ENCODE data around the gene PWWP2B.

The PWWP2B gene

DNA sequence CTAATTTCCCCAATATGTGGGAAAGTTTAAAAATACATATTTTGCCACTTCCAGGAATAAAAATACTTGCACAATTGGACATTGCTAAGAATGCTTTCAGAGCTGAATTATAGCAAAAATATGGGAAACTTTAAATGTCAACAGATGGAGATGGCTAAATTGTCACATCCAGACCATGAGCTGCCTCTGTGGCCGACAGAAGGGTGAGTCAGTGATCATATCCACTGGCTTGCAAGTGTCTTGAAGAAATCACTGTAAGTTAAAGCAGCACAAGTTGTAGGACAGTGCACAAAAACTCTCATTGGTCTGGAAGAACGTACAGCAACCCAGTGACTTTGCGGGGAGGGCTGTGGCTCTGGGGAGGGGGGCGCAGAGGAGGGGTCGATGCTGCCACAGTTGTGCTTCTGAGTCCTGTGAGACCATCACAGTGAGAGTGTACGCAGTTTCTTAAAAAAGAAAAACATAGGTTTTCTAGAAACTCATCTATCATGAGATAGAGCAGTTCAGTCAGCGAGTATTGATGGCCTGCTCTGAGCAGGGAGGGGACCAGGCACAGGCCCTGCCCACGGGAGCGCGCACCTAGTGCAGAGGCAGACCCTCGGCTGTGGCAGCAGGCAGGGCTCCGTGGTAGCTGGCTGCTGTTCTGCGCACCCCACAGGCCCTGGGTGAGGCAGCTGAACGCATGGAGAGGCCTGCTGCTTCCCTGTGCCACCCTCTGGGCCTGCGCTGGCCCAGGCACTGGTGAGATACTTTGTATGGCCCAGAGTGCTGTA is 39.5 kb upstream of the PWWP2B start:
- no peak for DNase-seq (ENCODE audit: low read depth)
- TF ChIP-seq, protein P1, sequence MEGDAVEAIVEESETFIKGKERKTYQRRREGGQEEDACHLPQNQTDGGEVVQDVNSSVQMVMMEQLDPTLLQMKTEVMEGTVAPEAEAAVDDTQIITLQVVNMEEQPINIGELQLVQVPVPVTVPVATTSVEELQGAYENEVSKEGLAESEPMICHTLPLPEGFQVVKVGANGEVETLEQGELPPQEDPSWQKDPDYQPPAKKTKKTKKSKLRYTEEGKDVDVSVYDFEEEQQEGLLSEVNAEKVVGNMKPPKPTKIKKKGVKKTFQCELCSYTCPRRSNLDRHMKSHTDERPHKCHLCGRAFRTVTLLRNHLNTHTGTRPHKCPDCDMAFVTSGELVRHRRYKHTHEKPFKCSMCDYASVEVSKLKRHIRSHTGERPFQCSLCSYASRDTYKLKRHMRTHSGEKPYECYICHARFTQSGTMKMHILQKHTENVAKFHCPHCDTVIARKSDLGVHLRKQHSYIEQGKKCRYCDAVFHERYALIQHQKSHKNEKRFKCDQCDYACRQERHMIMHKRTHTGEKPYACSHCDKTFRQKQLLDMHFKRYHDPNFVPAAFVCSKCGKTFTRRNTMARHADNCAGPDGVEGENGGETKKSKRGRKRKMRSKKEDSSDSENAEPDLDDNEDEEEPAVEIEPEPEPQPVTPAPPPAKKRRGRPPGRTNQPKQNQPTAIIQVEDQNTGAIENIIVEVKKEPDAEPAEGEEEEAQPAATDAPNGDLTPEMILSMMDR (conservative IDR thresholded peaks at IDR 0.05; ENCODE audit: low read depth, low read length), result no peak
- no peak overlapping the region for H3K4me3 ChIP-seq (ENCODE audit: low read length)

DNA sequence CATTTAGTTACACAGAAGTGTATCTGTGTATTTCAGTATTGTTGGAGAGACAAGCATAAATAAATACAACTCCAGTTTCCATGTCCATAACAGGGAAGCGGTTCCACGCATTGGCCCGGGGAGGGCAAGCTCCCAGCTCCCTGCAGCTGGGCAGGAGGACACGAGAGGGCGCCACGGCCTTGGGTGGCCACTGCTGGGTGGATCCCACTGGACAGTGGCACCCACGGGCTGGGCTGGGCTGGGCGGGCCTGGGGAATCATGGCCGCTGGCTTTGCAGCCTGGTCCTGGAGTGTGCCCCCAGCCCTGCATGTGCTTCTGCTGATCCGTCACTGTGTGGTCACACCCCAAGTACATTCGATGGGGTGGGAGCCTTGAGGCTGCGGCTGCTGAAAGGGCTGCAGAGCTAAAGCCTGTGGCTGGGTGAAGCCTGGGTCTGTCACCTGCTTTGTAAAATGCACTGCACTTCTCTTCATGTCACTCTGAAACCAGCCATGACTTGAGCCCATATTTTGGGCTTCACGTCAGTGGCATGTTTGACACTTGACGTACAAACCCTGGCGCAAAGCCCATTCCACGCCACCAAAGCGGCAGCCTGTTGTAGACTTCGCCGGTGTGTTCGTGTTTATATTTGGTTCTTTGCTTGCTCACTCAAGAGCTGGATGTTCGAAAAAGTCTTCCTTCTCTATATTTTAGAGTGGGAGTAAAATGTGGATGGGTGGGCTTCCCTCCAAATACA is 37.5 kb upstream of the PWWP2B start:
- no peak for DNase-seq (ENCODE audit: low read depth)
- H3K4me3 ChIP-seq (ENCODE audit: low read length), result no peak overlapping the region
- TF ChIP-seq, protein P1 (conservative IDR thresholded peaks at IDR 0.05; ENCODE audit: low read depth, low read length), result no peak

DNA sequence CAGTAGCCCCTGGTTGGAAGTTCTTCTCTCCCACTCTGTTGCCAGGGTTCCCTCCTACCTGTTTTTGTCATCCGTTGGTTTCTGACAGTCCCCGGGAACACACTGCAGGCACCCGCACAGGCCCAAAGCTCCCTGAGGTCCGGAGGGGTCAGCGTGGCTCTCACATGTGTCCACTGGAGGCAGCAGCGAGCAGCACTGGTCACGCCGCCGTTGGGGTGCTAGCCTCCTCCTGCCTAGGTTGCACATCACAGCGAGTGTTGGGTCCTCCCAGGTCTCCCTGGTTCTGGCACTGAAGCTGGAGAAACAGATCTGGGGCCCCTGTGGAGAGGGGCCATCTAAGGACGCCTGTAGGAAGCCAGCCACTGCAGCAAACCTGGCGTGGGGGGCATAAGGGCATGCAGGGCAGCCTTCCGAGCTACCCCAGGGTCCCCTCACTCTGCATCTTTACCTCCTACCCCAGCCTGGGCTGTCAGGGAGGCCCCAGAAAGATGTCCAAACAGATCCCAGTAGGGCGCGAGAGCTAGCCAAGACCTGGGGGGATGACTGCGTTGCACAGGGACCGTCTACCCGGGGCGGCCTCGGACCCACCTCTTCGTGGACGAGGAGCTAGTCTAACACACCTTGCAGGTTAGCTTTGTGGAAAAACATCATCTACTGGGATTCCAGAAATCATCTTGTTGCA is 36.1 kb upstream of the PWWP2B start:
- no peak overlapping the region for H3K4me3 ChIP-seq (ENCODE audit: low read length)
- DNase-seq (ENCODE audit: low read depth), result no peak
- TF ChIP-seq, protein P1 (conservative IDR thresholded peaks at IDR 0.05; ENCODE audit: low read depth, low read length), result peak; percentile 66

DNA sequence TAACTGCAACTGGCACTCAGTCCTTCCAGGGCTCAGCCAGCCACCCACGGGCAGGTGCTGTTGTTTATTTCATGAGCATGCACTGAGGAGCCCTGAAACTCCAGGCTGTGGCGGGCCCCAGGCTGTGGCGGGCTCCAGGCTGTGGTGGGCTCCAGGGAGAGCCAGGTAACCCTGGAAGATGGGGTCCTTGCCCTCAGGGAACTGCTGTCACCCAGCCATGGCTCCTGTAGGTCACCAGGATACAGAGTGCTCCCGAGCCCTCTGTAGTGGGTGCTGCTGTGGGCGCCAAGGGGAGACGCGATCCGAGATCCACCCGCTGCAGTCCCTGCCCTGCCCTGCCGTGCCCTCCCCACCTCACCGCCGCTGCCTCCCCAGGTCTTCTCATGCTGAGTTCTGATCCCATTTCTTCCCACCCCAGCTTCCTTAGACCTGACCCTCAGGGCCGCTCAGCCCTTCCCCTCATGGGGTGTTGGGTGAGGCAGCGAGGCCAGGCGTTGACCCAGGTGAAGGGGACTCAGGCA is 35.4 kb upstream of the PWWP2B start:
- TF ChIP-seq, protein P1 (conservative IDR thresholded peaks at IDR 0.05; ENCODE audit: low read depth, low read length), result no peak
- no peak for DNase-seq (ENCODE audit: low read depth)
- no peak overlapping the region for H3K4me3 ChIP-seq (ENCODE audit: low read length)

DNA sequence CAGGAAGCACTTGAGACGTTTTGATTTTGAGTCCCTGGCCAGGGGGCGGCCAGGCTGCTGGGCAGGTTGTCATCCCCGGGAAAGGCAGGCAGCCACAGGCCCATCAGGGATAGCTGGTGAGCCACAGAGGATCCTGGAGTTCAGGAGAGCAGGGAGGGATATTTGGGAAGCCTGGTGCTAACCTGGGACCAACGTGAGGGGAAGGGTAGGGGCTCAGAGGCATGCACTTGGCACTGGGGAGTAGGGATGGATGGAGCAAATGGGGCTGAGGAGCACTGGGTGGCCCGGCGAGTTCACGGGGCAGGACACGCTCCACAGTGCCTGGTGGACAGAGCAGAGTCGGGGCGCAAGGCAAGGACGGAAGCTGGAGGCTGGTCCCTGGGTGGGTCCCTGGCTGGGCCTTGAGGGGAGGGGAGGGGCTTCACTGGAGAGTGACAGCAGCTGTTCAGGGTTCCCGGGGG is 34.8 kb upstream of the PWWP2B start:
- no peak overlapping the region for H3K4me3 ChIP-seq (ENCODE audit: low read length)
- TF ChIP-seq, protein P1 (conservative IDR thresholded peaks at IDR 0.05; ENCODE audit: low read depth, low read length), result no peak
- no peak for DNase-seq (ENCODE audit: low read depth)

DNA sequence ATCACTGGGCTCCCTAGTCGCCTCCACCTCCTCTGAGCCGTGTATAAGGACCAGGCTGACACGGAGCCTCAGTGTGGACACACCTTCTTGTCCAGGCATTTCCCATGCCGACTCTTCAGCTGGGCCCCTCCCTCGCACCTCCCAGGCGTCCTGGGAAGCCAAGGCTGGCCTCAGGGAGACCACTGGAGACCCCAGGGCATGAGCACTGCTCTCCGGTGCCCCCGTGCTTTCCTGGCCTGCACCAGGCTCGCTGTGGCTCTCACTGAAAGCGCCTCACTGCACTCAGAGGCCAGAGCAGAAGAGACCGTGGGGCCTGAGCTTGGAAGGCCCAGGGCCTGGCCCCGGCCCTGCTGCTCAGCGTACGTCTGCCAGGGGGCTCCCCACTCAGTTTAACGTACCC is 33.6 kb upstream of the PWWP2B start:
- no peak for DNase-seq (ENCODE audit: low read depth)
- H3K4me3 ChIP-seq (ENCODE audit: low read length), result no peak overlapping the region
- TF ChIP-seq, protein P1 (conservative IDR thresholded peaks at IDR 0.05; ENCODE audit: low read depth, low read length), result no peak
